DMS153 treated with DMSO at 0.1 percent for 48 hours (cell line): Measurements from ENCODE around the gene NSG1.
"Not testable (repeated sequence)": the region's sequence is repeated elsewhere in the genome, so short reads cannot be mapped to it uniquely, and the experiment has no call there.

Experiments used
- DNase-seq: peaks from one replicate; lab custom pipeline; 2025; ENCODE audit not compliant: unreplicated experiment; lab: John Stamatoyannopoulos, UW

The NSG1 gene

GRCh38 chr4:4465238-4465637, 78.3 kb downstream of the NSG1 start:
- DNase-seq = not testable (repeated sequence)
